Measurements from ENCODE around the gene SLC25A22. TPM values are rescaled to one million over a fixed set of nuclear protein-coding genes. Genes with fewer than 3 reads are reported as not detected.
A peak's percentile ranks its signal among the peaks of the same experiment; 100 is the strongest.

Gene SLC25A22
- total and polyA plus RNA-seq, 9 of the 15 experiments (the other 6 are each of a cell fraction or from before 2014, with no cell fraction given): 0.41 to 55.4 (median 11.4) TPM

DNA sequence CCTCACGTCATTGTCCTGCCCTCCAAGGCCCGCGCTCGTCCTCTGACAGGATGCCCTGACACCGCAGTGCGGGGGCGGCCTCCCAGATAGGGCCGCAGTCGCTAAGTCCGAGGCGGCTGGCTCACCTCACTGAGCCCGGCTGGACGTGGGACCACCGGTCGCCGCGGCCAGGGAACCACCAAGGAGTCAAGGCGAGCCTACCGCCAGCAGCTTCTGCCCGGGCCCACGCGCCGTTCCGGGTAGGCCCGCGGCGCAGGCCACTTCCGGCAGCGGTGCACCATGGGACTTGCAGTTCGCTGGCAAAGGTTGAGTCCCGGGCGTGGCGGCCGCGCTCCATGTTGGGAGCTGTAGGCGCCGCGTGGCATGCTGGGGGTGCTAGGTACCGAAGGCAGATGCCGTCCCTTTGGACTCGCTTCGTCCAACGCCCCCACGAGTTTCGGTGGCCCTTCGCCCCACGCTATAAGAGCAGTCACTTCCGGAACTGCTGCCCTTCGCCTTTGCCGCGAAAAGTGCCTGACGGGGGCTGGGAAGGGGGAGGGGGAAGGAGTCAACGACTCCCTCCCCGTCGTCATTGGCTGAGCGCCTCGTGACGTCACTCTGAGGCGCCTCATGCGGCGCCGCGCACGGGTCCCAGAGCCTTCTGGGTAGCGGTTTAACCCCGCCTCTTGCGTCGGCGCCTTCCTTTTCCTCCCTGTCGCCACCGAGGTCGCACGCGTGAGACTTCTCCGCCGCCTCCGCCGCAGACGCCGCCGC, 11.4 kb upstream of the SLC25A22 start, which contains the start of gene RPLP2 (continued):
- TF ChIP-seq, protein P1, sequence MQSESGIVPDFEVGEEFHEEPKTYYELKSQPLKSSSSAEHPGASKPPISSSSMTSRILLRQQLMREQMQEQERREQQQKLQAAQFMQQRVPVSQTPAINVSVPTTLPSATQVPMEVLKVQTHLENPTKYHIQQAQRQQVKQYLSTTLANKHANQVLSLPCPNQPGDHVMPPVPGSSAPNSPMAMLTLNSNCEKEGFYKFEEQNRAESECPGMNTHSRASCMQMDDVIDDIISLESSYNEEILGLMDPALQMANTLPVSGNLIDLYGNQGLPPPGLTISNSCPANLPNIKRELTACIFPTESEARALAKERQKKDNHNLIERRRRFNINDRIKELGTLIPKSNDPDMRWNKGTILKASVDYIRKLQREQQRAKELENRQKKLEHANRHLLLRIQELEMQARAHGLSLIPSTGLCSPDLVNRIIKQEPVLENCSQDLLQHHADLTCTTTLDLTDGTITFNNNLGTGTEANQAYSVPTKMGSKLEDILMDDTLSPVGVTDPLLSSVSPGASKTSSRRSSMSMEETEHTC (IDR thresholded peaks at IDR 0.05): peak; percentile 7; the same call in 1 of the 2 replicates
- TF ChIP-seq, protein P2, sequence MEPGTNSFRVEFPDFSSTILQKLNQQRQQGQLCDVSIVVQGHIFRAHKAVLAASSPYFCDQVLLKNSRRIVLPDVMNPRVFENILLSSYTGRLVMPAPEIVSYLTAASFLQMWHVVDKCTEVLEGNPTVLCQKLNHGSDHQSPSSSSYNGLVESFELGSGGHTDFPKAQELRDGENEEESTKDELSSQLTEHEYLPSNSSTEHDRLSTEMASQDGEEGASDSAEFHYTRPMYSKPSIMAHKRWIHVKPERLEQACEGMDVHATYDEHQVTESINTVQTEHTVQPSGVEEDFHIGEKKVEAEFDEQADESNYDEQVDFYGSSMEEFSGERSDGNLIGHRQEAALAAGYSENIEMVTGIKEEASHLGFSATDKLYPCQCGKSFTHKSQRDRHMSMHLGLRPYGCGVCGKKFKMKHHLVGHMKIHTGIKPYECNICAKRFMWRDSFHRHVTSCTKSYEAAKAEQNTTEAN (CRISPR knock-in tag; IDR thresholded peaks at IDR 0.05): 0 out of 2 replicates have a peak, but pooled peaks have one; percentile 40
- TF ChIP-seq SIX5 (IDR thresholded peaks at IDR 0.05; ENCODE audit: borderline replicate concordance in 1 of 2, insufficient read depth in 1 of 2, low read depth in 1 of 2, low read length in 2 of 2): peak; percentile 81 to 83
- TF ChIP-seq, protein P3, sequence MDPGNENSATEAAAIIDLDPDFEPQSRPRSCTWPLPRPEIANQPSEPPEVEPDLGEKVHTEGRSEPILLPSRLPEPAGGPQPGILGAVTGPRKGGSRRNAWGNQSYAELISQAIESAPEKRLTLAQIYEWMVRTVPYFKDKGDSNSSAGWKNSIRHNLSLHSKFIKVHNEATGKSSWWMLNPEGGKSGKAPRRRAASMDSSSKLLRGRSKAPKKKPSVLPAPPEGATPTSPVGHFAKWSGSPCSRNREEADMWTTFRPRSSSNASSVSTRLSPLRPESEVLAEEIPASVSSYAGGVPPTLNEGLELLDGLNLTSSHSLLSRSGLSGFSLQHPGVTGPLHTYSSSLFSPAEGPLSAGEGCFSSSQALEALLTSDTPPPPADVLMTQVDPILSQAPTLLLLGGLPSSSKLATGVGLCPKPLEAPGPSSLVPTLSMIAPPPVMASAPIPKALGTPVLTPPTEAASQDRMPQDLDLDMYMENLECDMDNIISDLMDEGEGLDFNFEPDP (CRISPR knock-in tag; IDR thresholded peaks at IDR 0.05): no peak
- peak in 1 of 2 experiments; percentile 75; a peak in 1 of 4 replicates for TF ChIP-seq KDM1A (IDR thresholded peaks at IDR 0.05)
- 0 out of 2 replicates have a peak, but pooled peaks have one; percentile 30 for TF ChIP-seq ZC3H11A (IDR thresholded peaks at IDR 0.05; ENCODE audit: low read depth, low read length)
- TF ChIP-seq, protein P4, sequence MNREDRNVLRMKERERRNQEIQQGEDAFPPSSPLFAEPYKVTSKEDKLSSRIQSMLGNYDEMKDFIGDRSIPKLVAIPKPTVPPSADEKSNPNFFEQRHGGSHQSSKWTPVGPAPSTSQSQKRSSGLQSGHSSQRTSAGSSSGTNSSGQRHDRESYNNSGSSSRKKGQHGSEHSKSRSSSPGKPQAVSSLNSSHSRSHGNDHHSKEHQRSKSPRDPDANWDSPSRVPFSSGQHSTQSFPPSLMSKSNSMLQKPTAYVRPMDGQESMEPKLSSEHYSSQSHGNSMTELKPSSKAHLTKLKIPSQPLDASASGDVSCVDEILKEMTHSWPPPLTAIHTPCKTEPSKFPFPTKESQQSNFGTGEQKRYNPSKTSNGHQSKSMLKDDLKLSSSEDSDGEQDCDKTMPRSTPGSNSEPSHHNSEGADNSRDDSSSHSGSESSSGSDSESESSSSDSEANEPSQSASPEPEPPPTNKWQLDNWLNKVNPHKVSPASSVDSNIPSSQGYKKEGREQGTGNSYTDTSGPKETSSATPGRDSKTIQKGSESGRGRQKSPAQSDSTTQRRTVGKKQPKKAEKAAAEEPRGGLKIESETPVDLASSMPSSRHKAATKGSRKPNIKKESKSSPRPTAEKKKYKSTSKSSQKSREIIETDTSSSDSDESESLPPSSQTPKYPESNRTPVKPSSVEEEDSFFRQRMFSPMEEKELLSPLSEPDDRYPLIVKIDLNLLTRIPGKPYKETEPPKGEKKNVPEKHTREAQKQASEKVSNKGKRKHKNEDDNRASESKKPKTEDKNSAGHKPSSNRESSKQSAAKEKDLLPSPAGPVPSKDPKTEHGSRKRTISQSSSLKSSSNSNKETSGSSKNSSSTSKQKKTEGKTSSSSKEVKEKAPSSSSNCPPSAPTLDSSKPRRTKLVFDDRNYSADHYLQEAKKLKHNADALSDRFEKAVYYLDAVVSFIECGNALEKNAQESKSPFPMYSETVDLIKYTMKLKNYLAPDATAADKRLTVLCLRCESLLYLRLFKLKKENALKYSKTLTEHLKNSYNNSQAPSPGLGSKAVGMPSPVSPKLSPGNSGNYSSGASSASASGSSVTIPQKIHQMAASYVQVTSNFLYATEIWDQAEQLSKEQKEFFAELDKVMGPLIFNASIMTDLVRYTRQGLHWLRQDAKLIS (CRISPR knock-in tag; IDR thresholded peaks at IDR 0.05): peak; percentile 74; the same call in 1 of the 2 replicates
- peak; percentile 98 for TF ChIP-seq CREM (IDR thresholded peaks at IDR 0.05; ENCODE audit: low read depth)
- peak; percentile 45 for TF ChIP-seq MEIS2 (IDR thresholded peaks at IDR 0.05; ENCODE audit: partially characterized antibody)
- TF ChIP-seq NFIC (IDR thresholded peaks at IDR 0.05): peak; percentile 16
- TF ChIP-seq CBX8 (IDR thresholded peaks at IDR 0.05; ENCODE audit: borderline replicate concordance, extremely low read depth, low read depth, low read length, poor library complexity, severe bottlenecking): no peak
- peak in 1 of 2 experiments; percentile 82; a peak in 1 of 4 replicates for TF ChIP-seq FOXA3 (CRISPR knock-in tag; conservative IDR thresholded peaks at IDR 0.05 in 1 of 2, IDR thresholded peaks at IDR 0.05 in 1 of 2)
- peak; percentile 11 for TF ChIP-seq ZNF146 (CRISPR knock-in tag; IDR thresholded peaks at IDR 0.05; ENCODE audit: unreplicated experiment)
- peak; percentile 90 for TF ChIP-seq HNRNPL (IDR thresholded peaks at IDR 0.05; ENCODE audit: low read depth, low read length)
- TF ChIP-seq, protein P5, sequence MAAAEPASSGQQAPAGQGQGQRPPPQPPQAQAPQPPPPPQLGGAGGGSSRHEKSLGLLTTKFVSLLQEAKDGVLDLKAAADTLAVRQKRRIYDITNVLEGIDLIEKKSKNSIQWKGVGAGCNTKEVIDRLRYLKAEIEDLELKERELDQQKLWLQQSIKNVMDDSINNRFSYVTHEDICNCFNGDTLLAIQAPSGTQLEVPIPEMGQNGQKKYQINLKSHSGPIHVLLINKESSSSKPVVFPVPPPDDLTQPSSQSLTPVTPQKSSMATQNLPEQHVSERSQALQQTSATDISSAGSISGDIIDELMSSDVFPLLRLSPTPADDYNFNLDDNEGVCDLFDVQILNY (CRISPR knock-in tag; IDR thresholded peaks at IDR 0.05): peak; percentile 91
- peak; percentile 13 to 47; a peak in 2 of 4 replicates for TF ChIP-seq RCOR1 (IDR thresholded peaks at IDR 0.05; ENCODE audit: borderline replicate concordance in 1 of 2, low read depth in 2 of 2, low read length in 2 of 2)
- TF ChIP-seq ZNF583 (CRISPR knock-in tag; IDR thresholded peaks at IDR 0.05): 0 out of 2 replicates have a peak, but pooled peaks have one; percentile 66

Data from K562 (cell line).